RWPE1 (cell line): ENCODE data around the gene C22orf31.

ENCODE experiments used
- CTCF ChIA-PET: fragments of 350-600 bp; sonication (Branson Sonifier 250); formaldehyde crosslinking; extraction: SDS; loops from one replicate; lab custom pipeline; 2021; lab: Yijun Ruan, JAX
- POLR2A ChIA-PET: fragments of 400-600 bp; formaldehyde crosslinking; extraction: SDS; loops from one replicate; lab custom pipeline; 2020; ENCODE audit warnings: antibody characterized with exemption; ENCODE audit not compliant: low non-redundant PET; lab: Yijun Ruan, JAX
- DNase-seq: peaks from one replicate; pipeline ENCODE4 v3.0.0; 2012; ENCODE audit warnings: low spot score
- H3K27ac ChIP-seq: fragments of 450-650 bp; 2 replicates; pipeline ENCODE4 v1.5.1; 2017
- TF ChIP-seq, protein P1 (sequence below): fragments of 450-650 bp; conservative IDR thresholded peaks from 2 replicates; pipeline ENCODE4 v1.5.1; 2017; ENCODE audit warnings: low read depth, mild to moderate bottlenecking

Gene C22orf31

DNA sequence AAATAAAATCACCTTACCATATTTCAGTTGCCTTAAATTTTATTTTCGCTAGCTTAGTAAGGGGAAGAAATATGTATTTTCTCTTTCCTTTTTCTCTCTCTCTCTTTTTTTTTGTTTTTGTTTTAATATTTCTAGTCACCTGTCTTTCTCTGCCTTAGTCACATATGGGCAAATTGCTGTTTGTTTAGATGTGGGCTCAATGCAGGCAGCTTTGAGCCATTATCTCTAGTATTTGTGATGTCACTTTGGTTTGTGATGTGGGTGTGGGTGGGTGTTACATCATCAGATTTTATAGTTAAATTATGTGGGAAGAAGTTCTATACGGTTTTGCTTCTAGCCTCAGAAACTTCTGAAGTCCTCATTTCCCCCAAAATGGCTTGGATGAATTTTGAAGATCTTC, at the start of gene C22orf31:
TSS of gene C22orf31 (minus strand) at position 59 of the 400 bp plus-strand sequence. CDS start at position 20, 39 bp downstream.
- TF ChIP-seq, protein P1, sequence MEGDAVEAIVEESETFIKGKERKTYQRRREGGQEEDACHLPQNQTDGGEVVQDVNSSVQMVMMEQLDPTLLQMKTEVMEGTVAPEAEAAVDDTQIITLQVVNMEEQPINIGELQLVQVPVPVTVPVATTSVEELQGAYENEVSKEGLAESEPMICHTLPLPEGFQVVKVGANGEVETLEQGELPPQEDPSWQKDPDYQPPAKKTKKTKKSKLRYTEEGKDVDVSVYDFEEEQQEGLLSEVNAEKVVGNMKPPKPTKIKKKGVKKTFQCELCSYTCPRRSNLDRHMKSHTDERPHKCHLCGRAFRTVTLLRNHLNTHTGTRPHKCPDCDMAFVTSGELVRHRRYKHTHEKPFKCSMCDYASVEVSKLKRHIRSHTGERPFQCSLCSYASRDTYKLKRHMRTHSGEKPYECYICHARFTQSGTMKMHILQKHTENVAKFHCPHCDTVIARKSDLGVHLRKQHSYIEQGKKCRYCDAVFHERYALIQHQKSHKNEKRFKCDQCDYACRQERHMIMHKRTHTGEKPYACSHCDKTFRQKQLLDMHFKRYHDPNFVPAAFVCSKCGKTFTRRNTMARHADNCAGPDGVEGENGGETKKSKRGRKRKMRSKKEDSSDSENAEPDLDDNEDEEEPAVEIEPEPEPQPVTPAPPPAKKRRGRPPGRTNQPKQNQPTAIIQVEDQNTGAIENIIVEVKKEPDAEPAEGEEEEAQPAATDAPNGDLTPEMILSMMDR, result no peak
- ChIA-PET CTCF (no interaction called here), POLR2A (no interaction called here)
- H3K27ac ChIP-seq, result no peak within 1 kb of the TSS
- no peak for DNase-seq

DNA sequence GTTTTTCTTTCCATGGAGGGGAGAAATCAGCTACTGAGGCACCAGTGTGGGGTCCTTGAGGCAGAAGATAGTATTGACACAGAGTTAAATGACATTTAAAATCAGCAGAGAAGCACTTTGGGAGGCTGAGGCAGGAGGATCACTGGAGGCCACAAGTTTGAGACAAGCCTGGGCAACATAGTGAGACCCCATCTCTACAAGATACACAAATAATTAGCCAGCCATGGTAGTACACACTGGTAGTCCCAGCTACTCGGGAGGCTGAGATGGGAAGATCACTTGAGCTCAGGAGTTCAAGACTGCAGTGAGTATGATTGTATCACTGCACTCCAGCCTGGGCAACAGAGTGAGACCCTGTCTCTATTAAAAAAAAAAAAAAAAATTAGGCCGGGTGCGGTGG, 49.3 kb upstream of the C22orf31 start:
- TF ChIP-seq, protein P1, result no peak
- CTCF ChIA-PET, result no interaction called here
- H3K27ac ChIP-seq, result no peak overlapping the region
- POLR2A ChIA-PET, result no interaction called here
- DNase-seq, result no peak

DNA sequence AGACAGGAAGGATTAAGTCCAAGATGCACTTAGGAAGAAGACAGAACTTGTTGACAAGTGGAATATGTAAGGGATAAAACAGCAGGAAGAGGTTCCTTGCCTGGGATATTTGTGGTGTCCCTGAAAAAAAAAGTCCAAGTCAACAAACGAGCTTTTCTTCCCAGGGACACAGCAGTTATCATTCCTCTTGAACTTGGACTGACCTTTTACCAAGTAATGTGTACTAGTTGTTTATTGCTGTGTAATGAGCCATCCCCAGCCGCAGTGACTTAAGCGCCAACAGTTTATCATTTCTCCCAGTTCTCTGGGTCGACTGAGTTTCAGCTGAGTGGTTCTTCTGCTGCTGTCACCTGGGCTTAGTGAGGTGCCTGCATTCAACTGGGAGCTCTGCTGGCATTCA, 48.2 kb upstream of the C22orf31 start:
- ChIA-PET CTCF (interaction anchor here (0.6 kb wide), 1 partner anchor 70 kb away, joined by 3 read pairs; no protein-coding TSS in a partner anchor), POLR2A (no interaction called here)
- no peak for DNase-seq
- TF ChIP-seq, protein P1, result no peak
- H3K27ac ChIP-seq, result no peak overlapping the region

DNA sequence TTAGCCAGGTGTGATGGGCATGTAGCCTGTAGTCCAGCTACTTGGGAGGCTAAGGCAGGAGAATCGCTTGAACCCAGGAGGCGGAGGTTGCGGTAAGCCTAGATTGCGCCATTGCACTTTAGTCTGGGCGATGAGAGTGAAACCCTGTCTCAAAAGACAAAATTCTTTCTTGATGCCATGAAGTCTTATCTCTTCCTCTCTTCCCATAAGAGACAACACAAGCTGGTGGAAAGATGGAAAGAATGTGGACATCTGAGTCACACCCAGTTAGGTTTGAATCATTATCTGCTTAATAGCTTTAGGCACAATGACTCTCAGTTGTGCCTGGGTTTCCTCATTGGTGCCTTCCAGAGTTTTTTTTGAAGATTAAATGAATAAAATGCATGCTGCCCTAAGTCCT, 46.5 kb upstream of the C22orf31 start:
- peak; percentile 56 for DNase-seq
- ChIA-PET CTCF (interaction anchor here (1.0 kb wide), 1 partner anchor 46 kb away, joined by 4 read pairs; no protein-coding TSS in a partner anchor), POLR2A (no interaction called here)
- H3K27ac ChIP-seq, result no peak overlapping the region
- TF ChIP-seq, protein P1, result no peak

DNA sequence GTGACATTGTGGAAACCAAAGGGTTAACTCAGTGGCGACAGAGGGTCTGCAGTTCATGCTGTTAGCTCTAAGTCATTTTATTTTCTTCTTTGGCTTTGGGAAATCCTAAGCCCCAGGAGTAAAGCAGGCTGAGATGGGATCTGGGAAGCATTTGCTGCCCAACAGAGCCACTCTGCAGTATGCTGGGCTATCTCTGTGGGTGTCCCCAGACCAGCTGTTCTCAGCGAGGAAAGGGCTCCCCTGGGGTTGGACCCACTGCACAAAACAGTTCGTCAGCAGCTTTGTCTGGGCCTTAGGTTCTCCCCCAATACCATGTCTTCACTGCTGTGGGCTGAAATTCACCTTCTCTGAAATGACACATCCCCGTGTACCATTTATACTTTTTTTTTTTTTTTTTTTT, 45.2 kb upstream of the C22orf31 start:
- H3K27ac ChIP-seq, result no peak overlapping the region
- TF ChIP-seq, protein P1, result no peak
- ChIA-PET POLR2A (no interaction called here), CTCF (no interaction called here)
- DNase-seq, result no peak

DNA sequence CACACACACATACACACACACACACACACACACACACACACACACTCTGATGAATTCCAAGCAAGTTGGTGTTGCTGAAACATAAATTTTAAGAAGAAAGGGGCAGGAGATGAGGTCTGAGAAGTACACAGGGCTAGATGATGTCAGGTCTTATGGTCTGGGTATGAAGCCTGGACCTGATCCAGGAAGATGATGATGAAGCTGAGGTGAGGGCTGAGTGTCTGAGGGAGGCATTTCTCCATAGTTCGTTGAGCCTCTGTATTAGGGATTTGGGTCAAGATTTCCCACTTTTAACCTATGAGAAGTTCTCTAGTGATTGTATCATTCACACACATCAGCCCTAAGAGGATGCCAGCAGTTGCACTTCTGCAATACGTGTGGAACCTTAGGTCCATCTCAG, 43.8 kb upstream of the C22orf31 start:
- ChIA-PET CTCF (interaction anchor here (0.6 kb wide), 1 partner anchor 160 kb away, joined by 3 read pairs; no protein-coding TSS in a partner anchor), POLR2A (no interaction called here)
- no peak for DNase-seq
- TF ChIP-seq, protein P1, result no peak
- no peak overlapping the region for H3K27ac ChIP-seq
